NT2/D1 (cell line): ENCODE results near the gene CMTR2.

Source experiments
- DNase-seq: peaks from one replicate; pipeline ENCODE4 v3.0.0-alpha.2; 2011; ENCODE audit warnings: low read depth, low spot score
- H3K27me3 ChIP-seq: 2 replicates; pipeline ENCODE4 v1.6.0; 2011; ENCODE audit warnings: mild to moderate bottlenecking; ENCODE audit not compliant: insufficient read length, insufficient read depth
- H3K36me3 ChIP-seq: 2 replicates; pipeline ENCODE4 v1.6.1; 2011; ENCODE audit warnings: mild to moderate bottlenecking, low read length, mixed read lengths; ENCODE audit not compliant: insufficient read depth, insufficient read length
- H3K4me1 ChIP-seq: 2 replicates; pipeline ENCODE4 v1.5.1; 2011; ENCODE audit not compliant: insufficient read depth, insufficient read length
- H3K4me3 ChIP-seq: 2 replicates; pipeline ENCODE4 v1.5.1; 2011; ENCODE audit warnings: low read depth; ENCODE audit not compliant: insufficient read length
- H3K9ac ChIP-seq: 2 replicates; pipeline ENCODE4 v1.6.0; 2011; ENCODE audit warnings: low read depth; ENCODE audit not compliant: insufficient read length
- H3K9me3 ChIP-seq: 2 replicates; pipeline ENCODE4 v1.5.1; 2011; ENCODE audit warnings: mild to moderate bottlenecking, low read length; ENCODE audit not compliant: insufficient read depth
- SUZ12 ChIP-seq: IDR thresholded peaks from 2 replicates; pipeline ENCODE4 v1.6.1; 2011; ENCODE audit not compliant: insufficient read length, insufficient read depth; ENCODE audit errors: extremely low read depth
- YY1 ChIP-seq: IDR thresholded peaks from 2 replicates; pipeline ENCODE4 v1.6.1; 2011; ENCODE audit not compliant: insufficient read length, insufficient read depth
- ZNF274 ChIP-seq: IDR thresholded peaks from 2 replicates; pipeline ENCODE4 v1.6.1; 2011; ENCODE audit warnings: mild to moderate bottlenecking, low read depth, low read length

The CMTR2 gene

GRCh38 chr16:71276589-71277334, 12.4 kb downstream of the CMTR2 start:
- no peak for DNase-seq
- peaks cover 18% of the 10 kb centered on the region for H3K9me3 ChIP-seq
- no peak for TF ChIP-seq SUZ12
- no peak for TF ChIP-seq YY1
- TF ChIP-seq ZNF274: no peak
- no peak overlapping the region for H3K9ac ChIP-seq
- no peaks in the 10 kb centered on the region for H3K4me1 ChIP-seq
- no peaks in the 10 kb centered on the region for H3K36me3 ChIP-seq
- no peak overlapping the region for H3K4me3 ChIP-seq
- no peaks in the 10 kb centered on the region for H3K27me3 ChIP-seq

GRCh38 chr16:71273384-71273783, 15.8 kb downstream of the CMTR2 start:
- no peak overlapping the region for H3K4me3 ChIP-seq
- H3K9ac ChIP-seq: no peak overlapping the region
- peaks cover 18% of the 10 kb centered on the region for H3K9me3 ChIP-seq
- TF ChIP-seq YY1: no peak
- no peak for TF ChIP-seq SUZ12
- TF ChIP-seq ZNF274: no peak
- H3K4me1 ChIP-seq: no peaks in the 10 kb centered on the region
- H3K36me3 ChIP-seq: no peaks in the 10 kb centered on the region
- no peak for DNase-seq
- no peaks in the 10 kb centered on the region for H3K27me3 ChIP-seq

- Histone ChIP-seq H3K4me3 (no peak overlapping the region), H3K9ac (no peak overlapping the region), H3K36me3 (no peaks in the 10 kb centered on the region), H3K4me1 (no peaks in the 10 kb centered on the region), H3K27me3 (no peaks in the 10 kb centered on the region), H3K9me3 (no peaks in the 10 kb centered on the region)
- no peak for DNase-seq
- TF ChIP-seq SUZ12 (no peak), ZNF274 (no peak), YY1 (no peak)
Measured at GRCh38 chr16:71264299-71264698, 24.9 kb downstream of the CMTR2 start.

DNA sequence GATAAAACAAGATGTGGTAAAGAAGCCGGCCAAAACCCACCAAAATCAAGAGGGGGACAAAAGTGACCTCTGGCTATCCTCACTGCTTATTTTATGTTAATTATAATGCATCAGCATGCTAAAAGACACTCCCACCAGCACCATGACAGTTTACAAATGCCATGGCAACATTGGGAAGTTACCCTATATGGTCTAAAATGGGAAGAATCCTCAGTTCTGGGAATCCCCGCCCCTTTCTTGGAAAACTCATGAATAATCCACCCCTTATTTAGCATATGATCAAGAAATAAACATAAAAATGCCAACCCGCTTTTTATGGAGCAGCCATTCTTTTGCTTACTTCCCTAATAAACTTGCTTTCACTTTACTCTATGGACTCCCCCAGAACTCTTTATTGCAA, 25.6 kb downstream of the CMTR2 start:
- Histone ChIP-seq H3K9ac (no peak overlapping the region), H3K4me3 (no peak overlapping the region), H3K36me3 (no peaks in the 10 kb centered on the region), H3K4me1 (no peaks in the 10 kb centered on the region), H3K9me3 (no peaks in the 10 kb centered on the region), H3K27me3 (no peaks in the 10 kb centered on the region)
- DNase-seq: no peak
- TF ChIP-seq SUZ12: no peak
- TF ChIP-seq YY1: no peak
- no peak for TF ChIP-seq ZNF274

- H3K9ac ChIP-seq: no peak overlapping the region
- no peaks in the 10 kb centered on the region for H3K9me3 ChIP-seq
- no peaks in the 10 kb centered on the region for H3K27me3 ChIP-seq
- H3K36me3 ChIP-seq: no peaks in the 10 kb centered on the region
- DNase-seq: no peak
- TF ChIP-seq SUZ12 (no peak), YY1 (no peak), ZNF274 (no peak)
- no peaks in the 10 kb centered on the region for H3K4me1 ChIP-seq
- H3K4me3 ChIP-seq: no peak overlapping the region
Measured at GRCh38 chr16:71262391-71262790, 26.8 kb downstream of the CMTR2 start.

GRCh38 chr16:71260995-71261394, 28.2 kb downstream of the CMTR2 start:
- TF ChIP-seq ZNF274 (no peak), YY1 (no peak), SUZ12 (no peak)
- H3K27me3 ChIP-seq: no peaks in the 10 kb centered on the region
- no peaks in the 10 kb centered on the region for H3K4me1 ChIP-seq
- H3K4me3 ChIP-seq: no peak overlapping the region
- no peaks in the 10 kb centered on the region for H3K36me3 ChIP-seq
- no peaks in the 10 kb centered on the region for H3K9me3 ChIP-seq
- no peak for DNase-seq
- H3K9ac ChIP-seq: no peak overlapping the region

GRCh38 chr16:71259086-71259485, 30.1 kb downstream of the CMTR2 start:
- no peaks in the 10 kb centered on the region for H3K36me3 ChIP-seq
- no peaks in the 10 kb centered on the region for H3K4me1 ChIP-seq
- no peak overlapping the region for H3K4me3 ChIP-seq
- H3K9ac ChIP-seq: no peak overlapping the region
- no peaks in the 10 kb centered on the region for H3K27me3 ChIP-seq
- TF ChIP-seq ZNF274: no peak
- TF ChIP-seq SUZ12: no peak
- no peak for TF ChIP-seq YY1
- no peak for DNase-seq
- no peaks in the 10 kb centered on the region for H3K9me3 ChIP-seq

GRCh38 chr16:71258372-71258771, 30.8 kb downstream of the CMTR2 start:
- TF ChIP-seq ZNF274: no peak
- TF ChIP-seq YY1: no peak
- TF ChIP-seq SUZ12: no peak

More at GRCh38 chr16:71258372-71258771, 30.8 kb downstream of the CMTR2 start:
- DNase-seq: no peak
- H3K4me3 ChIP-seq: no peak overlapping the region
- no peaks in the 10 kb centered on the region for H3K36me3 ChIP-seq
- H3K9me3 ChIP-seq: no peaks in the 10 kb centered on the region
- H3K27me3 ChIP-seq: no peaks in the 10 kb centered on the region
- no peak overlapping the region for H3K9ac ChIP-seq
- H3K4me1 ChIP-seq: no peaks in the 10 kb centered on the region
